Right forelimb (tissue), 1 donor: ENCODE data around the gene AXIN1.
"Not testable (repeated sequence)": the region's sequence is repeated elsewhere in the genome, so short reads cannot be mapped to it uniquely, and the experiment has no call there.

Experiments used
- DNase-seq: peaks from one replicate; pipeline ENCODE4 v3.0.0-alpha.2; 2018

Gene AXIN1, protein sequence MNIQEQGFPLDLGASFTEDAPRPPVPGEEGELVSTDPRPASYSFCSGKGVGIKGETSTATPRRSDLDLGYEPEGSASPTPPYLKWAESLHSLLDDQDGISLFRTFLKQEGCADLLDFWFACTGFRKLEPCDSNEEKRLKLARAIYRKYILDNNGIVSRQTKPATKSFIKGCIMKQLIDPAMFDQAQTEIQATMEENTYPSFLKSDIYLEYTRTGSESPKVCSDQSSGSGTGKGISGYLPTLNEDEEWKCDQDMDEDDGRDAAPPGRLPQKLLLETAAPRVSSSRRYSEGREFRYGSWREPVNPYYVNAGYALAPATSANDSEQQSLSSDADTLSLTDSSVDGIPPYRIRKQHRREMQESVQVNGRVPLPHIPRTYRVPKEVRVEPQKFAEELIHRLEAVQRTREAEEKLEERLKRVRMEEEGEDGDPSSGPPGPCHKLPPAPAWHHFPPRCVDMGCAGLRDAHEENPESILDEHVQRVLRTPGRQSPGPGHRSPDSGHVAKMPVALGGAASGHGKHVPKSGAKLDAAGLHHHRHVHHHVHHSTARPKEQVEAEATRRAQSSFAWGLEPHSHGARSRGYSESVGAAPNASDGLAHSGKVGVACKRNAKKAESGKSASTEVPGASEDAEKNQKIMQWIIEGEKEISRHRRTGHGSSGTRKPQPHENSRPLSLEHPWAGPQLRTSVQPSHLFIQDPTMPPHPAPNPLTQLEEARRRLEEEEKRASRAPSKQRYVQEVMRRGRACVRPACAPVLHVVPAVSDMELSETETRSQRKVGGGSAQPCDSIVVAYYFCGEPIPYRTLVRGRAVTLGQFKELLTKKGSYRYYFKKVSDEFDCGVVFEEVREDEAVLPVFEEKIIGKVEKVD

DNA sequence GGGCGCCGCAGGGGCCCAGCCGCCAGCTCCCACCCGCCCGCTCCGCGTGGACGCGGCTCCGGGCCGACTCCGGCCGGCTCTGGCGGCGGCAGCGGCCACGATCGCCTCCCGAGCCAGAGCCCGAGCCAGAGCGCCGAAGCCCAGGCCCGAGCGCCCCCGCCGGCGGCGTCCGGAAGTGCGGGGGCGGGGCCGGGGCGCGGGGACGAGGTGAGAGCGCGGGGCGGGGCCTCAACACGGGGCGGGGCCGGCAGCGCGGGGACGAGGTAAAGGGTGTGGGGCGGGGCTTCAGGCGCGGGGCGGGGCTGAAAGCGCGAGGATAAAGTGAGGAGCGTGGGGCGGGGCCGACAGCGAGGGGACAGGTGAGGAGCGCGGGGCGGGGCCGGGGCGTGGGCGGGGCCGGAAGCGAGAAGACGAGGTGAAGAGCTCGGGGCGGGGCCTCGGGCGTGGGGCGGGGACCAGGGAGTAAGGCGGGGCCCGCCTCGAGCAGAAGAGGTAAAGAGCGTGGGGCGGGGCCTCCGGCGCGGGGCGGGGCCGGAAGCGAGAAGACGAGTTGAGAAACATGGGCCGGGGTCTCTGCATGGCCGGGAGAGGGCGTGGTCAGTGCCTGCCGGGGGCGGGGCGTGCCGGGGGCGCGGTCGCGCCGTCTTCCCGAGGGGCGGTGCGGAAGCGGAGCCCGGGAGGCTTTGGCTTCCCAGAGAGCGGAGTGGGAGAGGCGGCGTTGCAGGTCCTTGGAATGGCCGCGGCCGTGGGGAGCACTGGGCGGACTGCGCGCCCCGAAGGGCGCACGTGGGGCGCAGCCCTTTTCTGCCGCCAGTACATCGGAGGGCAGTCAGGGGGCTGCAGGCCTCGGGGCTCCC is at the start of gene AXIN1:
Gene AXIN1 (minus strand): TSS at position 177 of the 857 bp plus-strand sequence. CDS start 5,698 bp downstream, outside the sequence.
- peak; percentile 95 for DNase-seq

DNA sequence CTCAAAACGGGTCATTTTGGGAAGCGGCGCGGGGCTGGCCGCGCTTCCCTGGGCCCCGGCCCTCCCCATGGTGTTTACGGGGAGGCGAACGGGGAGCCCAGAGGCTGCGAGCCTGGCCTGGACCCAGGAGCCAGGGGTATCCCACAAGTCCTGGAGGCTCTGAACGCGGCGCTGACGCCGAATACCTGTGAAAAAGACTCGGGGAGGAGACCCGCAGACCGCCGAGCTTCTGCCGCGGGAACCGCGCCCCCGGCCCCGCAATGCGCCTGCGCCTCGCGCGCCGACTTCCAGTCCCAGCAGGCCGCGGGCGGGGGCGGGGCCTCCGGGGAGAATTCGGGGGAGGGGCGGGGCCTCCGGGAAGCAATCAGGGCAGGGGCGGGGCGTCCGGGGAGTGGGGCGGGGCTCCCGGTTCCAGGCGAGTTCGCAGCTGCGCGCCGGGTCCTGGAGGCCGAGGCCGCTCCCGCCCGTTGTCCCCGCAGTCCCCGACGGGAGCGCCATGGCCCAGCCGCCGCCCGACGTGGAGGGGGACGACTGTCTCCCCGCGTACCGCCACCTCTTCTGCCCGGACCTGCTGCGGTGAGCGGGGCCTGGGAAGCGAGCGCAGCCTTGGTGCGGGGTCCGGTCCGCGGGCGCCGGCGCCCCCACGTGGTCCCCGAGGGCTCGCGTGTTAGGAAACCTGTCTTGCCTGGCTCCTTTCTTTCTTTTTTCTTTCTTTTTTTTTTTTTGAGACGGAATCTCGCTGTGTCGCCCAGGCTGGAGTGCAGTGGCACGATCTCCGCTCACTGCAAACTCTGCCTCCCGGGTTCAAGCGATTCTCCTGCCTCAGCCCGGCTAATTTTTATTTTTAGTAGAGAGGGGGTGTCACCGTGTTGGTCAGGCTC is 49.2 kb upstream of the AXIN1 start, which contains the start of gene DECR2:
Gene DECR2 (plus strand): TSS at position 418 of the 881 bp plus-strand sequence. CDS start 79 bp downstream, at position 497.
- DNase-seq: peak; percentile 100

DNA sequence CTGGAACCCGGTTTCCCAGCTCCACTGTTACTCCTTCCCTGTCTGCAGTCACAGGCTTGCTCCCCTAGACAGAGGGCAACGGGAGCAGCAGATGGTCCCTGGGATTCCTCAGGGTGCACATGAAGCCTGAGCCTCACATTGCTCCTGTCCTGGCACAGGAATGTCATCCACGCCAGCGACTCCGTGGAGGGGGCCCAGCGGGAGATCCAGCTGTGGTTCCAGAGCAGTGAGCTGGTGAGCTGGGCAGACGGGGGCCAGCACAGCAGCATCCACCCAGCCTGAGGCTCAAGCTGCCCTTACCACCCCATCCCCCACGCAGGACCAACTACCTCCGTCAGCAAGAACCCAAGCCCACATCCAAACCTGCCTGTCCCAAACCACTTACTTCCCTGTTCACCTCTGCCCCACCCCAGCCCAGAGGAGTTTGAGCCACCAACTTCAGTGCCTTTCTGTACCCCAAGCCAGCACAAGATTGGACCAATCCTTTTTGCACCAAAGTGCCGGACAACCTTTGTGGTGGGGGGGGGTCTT is 47.6 kb upstream of the AXIN1 start:
- DNase-seq: no peak

DNA sequence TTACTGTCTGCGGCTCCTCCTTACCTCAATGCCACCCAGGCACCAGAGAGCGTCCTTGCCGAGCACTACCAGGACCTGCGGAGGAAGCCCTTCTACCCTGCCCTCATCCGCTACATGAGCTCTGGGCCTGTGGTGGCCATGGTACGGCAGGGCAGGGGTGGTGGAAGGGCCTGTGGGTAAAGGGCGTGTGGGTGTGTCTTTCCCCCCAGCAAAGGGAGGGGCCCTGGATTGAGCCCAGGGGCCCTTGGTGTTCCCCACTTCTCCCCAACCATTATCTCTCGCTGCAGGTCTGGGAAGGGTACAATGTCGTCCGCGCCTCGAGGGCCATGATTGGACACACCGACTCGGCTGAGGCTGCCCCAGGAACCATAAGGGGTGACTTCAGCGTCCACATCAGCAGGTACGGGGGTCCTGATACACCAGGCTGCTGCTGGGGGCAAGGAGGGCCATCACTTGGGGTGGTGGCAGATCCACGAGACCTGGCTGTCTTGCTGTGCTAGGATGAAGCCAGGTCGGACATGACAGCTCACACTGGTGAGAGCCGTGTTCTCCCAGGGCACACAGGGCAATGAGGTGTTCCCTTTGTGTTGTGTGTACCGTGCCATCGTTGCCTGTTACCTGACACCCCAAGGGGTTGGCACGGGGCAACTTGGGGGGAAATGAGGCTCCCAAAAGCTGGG is 47.0 kb upstream of the AXIN1 start:
- no peak for DNase-seq

DNA sequence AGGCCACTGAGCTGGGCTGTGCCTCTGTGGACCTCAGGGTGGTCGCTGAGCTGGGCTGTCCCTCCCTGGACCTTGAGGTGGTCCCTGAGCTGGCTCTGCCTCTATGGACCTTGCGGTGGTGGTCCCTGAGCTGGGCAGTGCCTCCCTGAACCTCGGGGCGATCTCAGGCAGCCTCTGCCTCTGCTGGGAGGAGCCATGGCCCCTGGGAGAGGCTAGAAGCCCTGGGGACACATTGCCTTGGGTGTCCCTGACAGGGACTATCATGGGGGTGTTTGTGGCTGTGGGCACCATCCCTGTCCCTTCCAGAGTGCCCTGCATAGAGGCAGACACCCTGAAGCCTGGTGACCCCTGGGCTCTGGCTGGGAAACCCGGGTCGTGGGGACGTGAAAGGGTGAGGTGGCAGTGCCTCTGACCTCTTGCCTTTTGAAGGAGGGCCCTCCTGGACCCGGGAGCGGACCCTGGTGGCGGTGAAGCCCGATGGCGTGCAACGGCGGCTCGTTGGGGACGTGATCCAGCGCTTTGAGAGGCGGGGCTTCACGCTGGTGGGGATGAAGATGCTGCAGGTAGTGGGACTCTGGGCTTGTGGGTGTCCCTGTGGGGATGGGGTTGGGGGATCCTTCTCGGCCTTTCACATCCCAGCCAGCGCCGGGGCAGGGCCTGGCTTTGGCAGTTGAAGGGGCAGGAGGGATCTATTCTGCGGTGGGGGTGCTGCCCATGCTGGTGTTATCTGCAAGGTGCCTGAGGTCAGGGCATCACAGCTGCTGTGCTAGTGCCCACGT is 46.2 kb upstream of the AXIN1 start:
- DNase-seq: no peak

DNA sequence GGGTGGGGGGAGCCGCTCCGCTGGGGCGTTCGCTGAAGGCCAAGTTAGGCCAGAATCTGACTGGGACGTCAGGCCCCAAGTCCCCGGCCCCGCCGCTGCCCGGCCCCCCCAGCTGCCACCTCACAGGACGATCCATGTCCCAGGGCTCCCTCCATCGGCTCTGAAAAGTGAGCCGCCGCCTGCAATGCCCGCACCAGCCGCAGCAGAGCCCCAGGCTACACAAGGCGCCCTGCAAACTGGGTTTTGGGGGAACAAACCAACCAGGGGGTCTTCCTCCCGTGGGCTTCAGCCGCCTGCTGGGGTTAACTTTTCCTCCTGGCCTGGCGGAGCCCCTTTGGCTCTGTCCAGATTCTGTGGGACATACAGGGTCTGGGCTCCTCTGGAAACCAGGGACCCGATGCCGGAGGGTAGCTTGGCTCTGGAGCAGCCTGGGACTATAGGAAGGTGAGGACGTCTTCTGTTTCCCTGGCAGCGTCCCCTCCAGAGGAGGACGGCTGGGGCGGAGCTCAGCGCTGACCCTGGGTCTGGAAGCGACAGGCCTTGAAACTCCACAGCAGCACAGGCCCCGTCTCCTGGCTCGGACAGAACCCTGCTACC is 45.3 kb upstream of the AXIN1 start:
- peak; percentile 76 for DNase-seq

DNA sequence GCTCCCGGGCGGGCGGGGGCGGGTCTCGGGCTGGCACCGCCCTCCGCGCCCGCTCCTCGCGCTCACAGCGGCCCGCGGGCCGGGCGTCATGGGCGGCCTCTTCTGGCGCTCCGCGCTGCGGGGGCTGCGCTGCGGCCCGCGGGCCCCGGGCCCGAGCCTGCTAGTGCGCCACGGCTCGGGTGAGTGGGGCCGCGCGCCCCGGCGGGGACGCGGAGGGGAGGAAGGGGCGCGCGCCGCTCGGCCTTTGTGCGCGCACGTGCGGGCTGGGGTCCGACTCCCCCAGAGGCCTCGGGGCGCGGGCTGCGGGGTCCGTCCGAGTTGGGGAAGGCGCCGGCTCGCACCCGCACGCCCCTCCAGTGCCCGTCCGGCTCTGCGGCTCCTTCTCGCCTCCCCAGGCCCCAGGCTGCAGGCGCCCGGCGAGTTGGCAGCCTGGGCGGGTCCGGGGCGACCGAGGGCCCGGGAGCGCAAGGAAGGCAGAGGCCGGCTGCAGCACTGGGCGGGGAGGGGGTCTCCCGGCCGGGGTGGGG is 44.7 kb upstream of the AXIN1 start, which contains the start of gene NME4:
Gene NME4 (plus strand): TSS at position 65 of the 527 bp plus-strand sequence. CDS start 24 bp downstream, at position 89.
- no peak for DNase-seq

DNA sequence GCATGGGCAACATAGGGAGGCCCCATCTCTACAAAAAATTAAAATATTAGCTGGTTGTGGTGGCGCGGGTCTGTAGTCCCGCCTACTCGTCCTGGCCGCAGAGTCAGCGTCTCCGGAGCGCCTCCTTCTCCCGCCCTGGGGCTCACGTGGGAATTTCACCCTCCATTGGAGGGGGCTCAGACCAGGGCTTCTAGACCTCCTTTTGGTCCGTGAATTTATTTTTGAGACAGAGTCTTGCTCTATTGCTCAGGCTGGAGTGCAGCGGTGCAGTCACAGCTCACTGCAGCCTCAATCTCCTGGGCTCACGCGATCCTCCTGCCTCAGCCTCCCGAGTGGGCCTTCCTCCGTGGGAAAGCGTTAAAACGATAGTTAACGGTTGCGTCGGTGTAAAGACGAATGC is 44.1 kb upstream of the AXIN1 start:
- no peak for DNase-seq

DNA sequence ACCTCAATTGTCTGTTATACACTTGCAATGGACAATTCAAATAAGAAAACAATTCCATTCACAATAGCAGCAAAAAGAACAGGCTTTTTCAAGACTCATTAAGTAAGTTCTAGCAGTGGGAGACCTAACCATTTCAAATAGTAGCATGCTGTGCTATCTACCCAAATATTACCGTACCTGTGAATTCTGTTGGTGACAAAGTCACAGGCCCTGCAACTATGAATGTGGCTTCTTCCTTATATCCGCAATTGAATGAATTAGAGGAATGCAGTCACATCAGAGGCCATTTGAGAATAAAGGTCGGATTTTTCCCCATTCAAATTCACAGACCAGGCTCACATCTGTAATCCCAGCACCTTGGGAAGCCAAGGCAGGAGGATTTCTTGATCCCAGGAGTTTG is 43.7 kb upstream of the AXIN1 start:
- no peak for DNase-seq

DNA sequence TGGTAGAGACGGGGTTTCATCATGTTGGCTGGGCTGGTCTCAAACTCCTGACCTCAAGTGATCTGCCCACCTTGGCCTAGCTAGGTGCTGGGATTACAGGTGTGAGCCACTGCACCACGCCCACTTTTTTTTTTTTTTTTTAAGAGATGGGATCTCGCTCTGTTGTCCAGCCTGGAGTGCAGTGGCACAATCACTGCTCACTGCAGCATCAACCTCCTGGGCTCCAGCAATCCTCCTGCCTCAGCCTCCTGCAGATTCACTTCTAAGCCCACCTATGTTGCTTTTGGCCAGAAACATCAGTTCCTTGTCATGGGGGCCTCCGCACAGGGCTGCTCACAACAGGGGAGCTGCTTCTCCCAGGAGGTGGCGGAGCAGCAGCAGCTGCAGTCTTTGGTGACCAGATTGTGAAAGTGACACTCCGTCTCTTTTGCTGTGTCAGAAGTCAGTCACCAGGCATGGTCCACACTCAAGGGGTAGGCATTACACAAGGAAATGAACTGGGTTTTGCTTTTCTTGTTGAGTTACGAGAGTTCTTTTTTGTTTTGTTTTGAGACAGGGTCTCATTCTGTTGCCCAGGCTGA is 40.0 kb upstream of the AXIN1 start:
- no peak for DNase-seq

DNA sequence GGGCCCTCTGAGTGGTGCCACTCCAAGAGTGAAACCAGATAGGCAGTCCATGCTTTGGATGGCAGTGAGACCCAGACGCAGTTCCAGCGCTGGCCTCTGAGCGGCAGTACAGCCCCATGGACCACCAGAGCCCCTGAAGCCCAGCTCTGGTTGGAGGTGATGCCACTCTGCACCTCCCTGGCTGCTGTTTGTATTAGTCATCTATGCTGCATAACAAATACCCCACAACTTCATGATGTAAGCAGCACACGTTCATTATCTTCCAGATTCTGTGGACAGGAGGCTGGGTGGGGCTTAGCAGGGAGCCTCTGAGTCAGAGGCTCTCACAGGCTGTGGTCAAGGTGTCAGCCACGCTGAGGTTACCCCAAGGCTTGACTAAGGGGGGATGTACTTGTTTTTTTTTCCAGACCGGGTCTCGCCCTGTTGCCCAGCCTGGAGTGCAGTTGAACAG is 39.4 kb upstream of the AXIN1 start:
- no peak for DNase-seq

DNA sequence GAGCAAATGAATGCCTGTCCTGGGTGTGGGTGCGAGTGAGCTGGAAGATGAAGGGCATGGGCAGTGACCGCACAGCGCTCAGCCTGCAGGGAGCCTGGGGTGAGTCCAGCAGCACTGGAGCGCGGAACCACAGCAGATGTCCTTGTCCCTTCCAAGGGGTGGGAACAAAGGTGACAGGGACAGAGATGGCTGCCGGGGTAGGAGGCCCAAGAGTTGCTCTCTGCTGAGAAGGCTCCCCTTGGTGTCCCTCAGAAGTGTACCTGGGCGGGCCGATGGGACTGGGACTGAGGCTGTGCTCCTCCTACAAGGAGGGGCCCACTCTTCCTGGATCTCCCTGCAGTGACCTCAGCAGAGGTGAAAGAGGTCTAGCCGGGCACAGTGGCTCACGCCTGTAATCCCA is 36.8 kb upstream of the AXIN1 start:
- no peak for DNase-seq

DNA sequence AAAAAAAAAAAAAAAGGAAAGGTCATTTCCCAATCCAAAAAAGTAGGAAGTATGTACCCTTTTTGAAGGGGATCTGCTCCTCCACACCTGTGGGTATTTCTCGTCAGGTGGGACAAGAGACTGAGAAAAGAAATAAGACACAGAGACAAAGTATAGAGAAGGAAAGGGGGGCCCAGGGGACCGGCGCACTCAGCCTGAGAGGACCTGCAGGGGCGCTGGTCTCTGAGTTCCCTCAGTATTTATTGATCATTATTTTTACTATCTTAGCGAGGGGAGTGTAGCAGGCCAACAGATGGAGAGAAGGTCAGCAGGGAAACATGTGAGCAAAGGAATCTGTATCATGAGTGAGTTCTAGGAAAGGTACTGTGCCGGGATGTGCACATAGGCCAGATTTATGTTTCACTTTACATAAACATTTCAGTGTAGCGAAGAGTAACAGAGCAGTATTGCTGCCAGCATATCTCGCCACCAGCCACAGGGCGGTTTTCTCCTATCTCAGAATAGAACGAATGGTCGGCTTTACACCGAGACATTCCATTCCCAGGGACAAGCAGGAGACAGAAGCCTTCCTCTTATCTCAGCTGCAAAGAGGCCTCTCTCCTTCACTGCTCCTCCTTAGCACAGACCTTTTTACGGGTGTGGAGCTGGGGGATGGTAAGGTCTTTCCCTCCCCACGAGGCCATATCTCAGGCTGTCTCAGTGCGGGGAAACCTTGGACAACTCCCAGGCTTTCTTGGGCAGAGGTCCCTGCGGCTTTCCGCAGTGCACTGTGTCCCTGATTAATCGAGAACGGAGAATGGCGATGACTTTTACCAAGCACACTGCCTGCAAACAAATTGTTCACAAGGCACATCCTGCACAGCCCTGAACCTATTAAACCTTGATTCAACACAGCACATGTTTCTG is 35.5 kb upstream of the AXIN1 start:
- DNase-seq: not testable (repeated sequence)

DNA sequence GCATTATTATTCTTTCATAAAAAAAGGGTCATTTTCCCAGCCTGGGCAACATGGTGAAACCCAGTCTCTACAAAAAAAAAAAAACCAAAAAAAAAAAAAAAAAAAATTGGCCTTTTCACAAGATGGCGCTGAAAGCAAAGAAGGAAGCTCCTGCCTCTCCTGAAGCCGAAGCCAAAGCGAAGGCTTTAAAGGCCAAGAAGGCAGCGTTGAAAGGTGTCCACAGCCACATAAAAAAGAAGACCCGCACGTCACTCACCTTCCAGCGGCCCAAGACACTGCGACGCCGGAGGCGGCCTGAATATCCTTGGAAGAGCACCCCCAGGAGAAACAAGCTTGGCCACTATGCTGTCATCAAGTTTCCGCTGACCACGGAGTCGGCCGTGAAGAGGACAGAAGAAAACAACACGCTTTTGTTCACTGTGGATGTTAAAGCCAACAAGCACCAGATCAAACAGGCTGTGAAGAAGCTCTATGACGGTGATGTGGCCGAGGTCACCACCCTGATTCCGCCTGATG is 34.2 kb upstream of the AXIN1 start:
- no peak for DNase-seq

DNA sequence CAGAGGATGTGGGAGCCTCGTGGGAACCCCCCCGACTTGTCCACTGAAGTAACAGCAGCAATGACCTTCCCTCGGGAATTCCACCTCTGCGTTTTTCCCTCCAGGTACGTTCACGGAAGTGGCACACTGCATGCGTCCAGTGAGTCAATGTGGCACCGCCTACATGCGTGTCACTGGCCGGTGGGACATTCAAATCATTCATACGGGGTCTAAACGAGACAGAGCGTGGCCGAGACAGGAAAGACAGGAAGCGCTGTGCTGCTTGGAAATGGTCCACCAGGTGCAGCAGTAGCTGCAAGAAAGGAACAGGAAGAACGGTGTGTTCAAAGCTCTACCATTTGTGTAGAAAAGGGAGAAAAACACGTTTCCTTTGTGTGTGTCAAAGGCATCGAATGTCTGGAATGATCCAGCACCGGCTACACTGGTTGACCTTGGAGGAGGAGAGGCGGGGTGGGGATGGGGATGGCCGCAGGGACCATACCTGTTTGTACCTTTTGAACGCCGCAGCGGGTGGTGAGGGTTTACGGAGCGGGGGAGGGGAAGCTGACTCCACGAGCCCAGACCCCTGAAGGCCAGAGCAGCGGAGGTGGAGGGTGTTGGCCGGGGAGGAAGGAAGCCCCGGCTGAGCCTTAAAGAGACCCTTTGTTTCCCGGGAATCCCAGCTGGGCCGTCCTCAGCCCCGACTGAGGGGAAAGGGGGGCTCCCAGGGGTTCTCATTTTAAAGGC is 31.0 kb upstream of the AXIN1 start:
- DNase-seq: no peak
